Astrocyte of the hippocampus (primary cell): ENCODE results near the gene LGSN.
"Not testable (repeated sequence)": the region's sequence is repeated elsewhere in the genome, so short reads cannot be mapped to it uniquely, and the experiment has no call there.

Experiments used
- DNase-seq: peaks from one replicate; pipeline ENCODE4 v3.0.0; 2011; ENCODE audit warnings: low read depth, low spot score

LGSN gene

GRCh38 chr6:63245420-63245819 lies 74.4 kb downstream of the LGSN start:
- DNase-seq: no peak

- no peak for DNase-seq
Observed at GRCh38 chr6:63236398-63236817, 83.4 kb downstream of the LGSN start.

- not testable (repeated sequence) for DNase-seq
Observed at GRCh38 chr6:63230511-63230910, 89.3 kb downstream of the LGSN start.

GRCh38 chr6:63230027-63230426 lies 89.8 kb downstream of the LGSN start:
- not testable (repeated sequence) for DNase-seq

- not testable (repeated sequence) for DNase-seq
Observed at GRCh38 chr6:63227928-63228894, 91.6 kb downstream of the LGSN start.

- DNase-seq: not testable (repeated sequence)
Observed at GRCh38 chr6:63225987-63226386, 93.8 kb downstream of the LGSN start.
